GM21515 (cell line): Measurements from ENCODE around the gene GPR158.

Source experiments
- ATAC-seq: cut with Tn5 transposase; IDR thresholded peaks from one replicate; pipeline ENCODE4 v1.9.1; 2021; ENCODE audit not compliant: unreplicated experiment

Gene GPR158

GRCh38 chr10:25191162-25191895, 16.5 kb downstream of the GPR158 start:
- ATAC-seq: no peak

- ATAC-seq: no peak
Observed at GRCh38 chr10:25198151-25198550, 23.4 kb downstream of the GPR158 start.

GRCh38 chr10:25206693-25207414, 32.1 kb downstream of the GPR158 start:
- ATAC-seq: no peak

- no peak for ATAC-seq
Observed at GRCh38 chr10:25209618-25210017, 34.8 kb downstream of the GPR158 start.

- ATAC-seq: no peak
Observed at GRCh38 chr10:25210265-25210664, 35.5 kb downstream of the GPR158 start.

GRCh38 chr10:25220156-25220555, 45.4 kb downstream of the GPR158 start:
- no peak for ATAC-seq

GRCh38 chr10:25222085-25222660, 47.4 kb downstream of the GPR158 start:
- no peak for ATAC-seq

- ATAC-seq: no peak
Observed at GRCh38 chr10:25226775-25227682, 52.2 kb downstream of the GPR158 start.

GRCh38 chr10:25231751-25232150, 57.0 kb downstream of the GPR158 start:
- no peak for ATAC-seq

GRCh38 chr10:25232204-25232603, 57.4 kb downstream of the GPR158 start:
- no peak for ATAC-seq

GRCh38 chr10:25245165-25245564, 70.4 kb downstream of the GPR158 start:
- no peak for ATAC-seq

- ATAC-seq: no peak
Observed at GRCh38 chr10:25257646-25258045, 82.8 kb downstream of the GPR158 start.

- no peak for ATAC-seq
Observed at GRCh38 chr10:25261110-25261509, 86.3 kb downstream of the GPR158 start.

GRCh38 chr10:25261558-25261957, 86.8 kb downstream of the GPR158 start:
- ATAC-seq: no peak

GRCh38 chr10:25263931-25264330, 89.1 kb downstream of the GPR158 start:
- no peak for ATAC-seq

GRCh38 chr10:25278180-25278579, 103.4 kb downstream of the GPR158 start:
- no peak for ATAC-seq

- ATAC-seq: no peak
Observed at GRCh38 chr10:25280076-25280475, 105.3 kb downstream of the GPR158 start.

GRCh38 chr10:25280573-25280972, 105.8 kb downstream of the GPR158 start:
- ATAC-seq: no peak

- ATAC-seq: no peak
Observed at GRCh38 chr10:25285809-25286208, 111.0 kb downstream of the GPR158 start.

- ATAC-seq: no peak
Observed at GRCh38 chr10:25288181-25288580, 113.4 kb downstream of the GPR158 start.
